HepG2 (cell line): Measurements from ENCODE around the gene OARD1. TPM values are rescaled to one million over a fixed set of nuclear protein-coding genes. Genes with fewer than 3 reads are reported as not detected.
A peak's percentile ranks its signal among the peaks of the same experiment; 100 is the strongest.

Experiments
- ELF4 ChIP-seq: sonication (generic); formaldehyde crosslinking; IDR thresholded peaks from 2 replicates; pipeline ENCODE4 v1.5.0; 2020; ENCODE audit warnings: missing genetic modification reagents, mild to moderate bottlenecking, moderate library complexity, borderline replicate concordance
- FOXC1 ChIP-seq: sonication (generic); formaldehyde crosslinking; IDR thresholded peaks from 2 replicates; pipeline ENCODE4 v1.8.0; 2022; ENCODE audit warnings: mild to moderate bottlenecking, missing genetic modification reagents, borderline replicate concordance
- GATAD2A ChIP-seq: IDR thresholded peaks from 2 replicates; pipeline ENCODE4 v1.6.1; 2016
- GTF3A ChIP-seq: sonication (generic); formaldehyde crosslinking; conservative IDR thresholded peaks from 2 replicates; pipeline ENCODE4 v1.4.0; 2020; ENCODE audit warnings: mild to moderate bottlenecking, missing genetic modification reagents
- HMG20A ChIP-seq: IDR thresholded peaks from 2 replicates; pipeline ENCODE4 v1.6.1; 2016; ENCODE audit warnings: borderline replicate concordance
- MAFK ChIP-seq, 2 experiments: IDR thresholded peaks in 1 of 2; conservative IDR thresholded peaks in 1 of 2; 2 replicates each; pipeline ENCODE4 v1.6.1; 2011; ENCODE audit warnings: improper control_type of control experiment in 2 of 2, low read length in 2 of 2
- NFE2 ChIP-seq: sonication (generic); formaldehyde crosslinking; IDR thresholded peaks from 2 replicates; pipeline ENCODE4 v1.4.0; 2020; ENCODE audit warnings: missing genetic modification reagents
- NFE2L2 ChIP-seq: fragments of 150-350 bp; IDR thresholded peaks from 2 replicates; pipeline ENCODE4 v1.6.1; 2014; ENCODE audit warnings: low read length
- PCBP2 ChIP-seq: fragments of 200-400 bp; formaldehyde crosslinking; optimal IDR thresholded peaks from 2 replicates; pipeline ENCODE3; 2018; ENCODE audit warnings: low read length, low read depth; ENCODE audit not compliant: poor library complexity, severe bottlenecking
- PHF20 ChIP-seq: sonication (generic); formaldehyde crosslinking; IDR thresholded peaks from 2 replicates; pipeline ENCODE4 v1.5.0; 2020; ENCODE audit warnings: mild to moderate bottlenecking, missing genetic modification reagents
- PHF5A ChIP-seq: IDR thresholded peaks from one replicate; pipeline ENCODE4 v1.6.1; 2018; ENCODE audit warnings: low read depth, missing genetic modification reagents; ENCODE audit not compliant: unreplicated experiment
- SP4 ChIP-seq: sonication (generic); formaldehyde crosslinking; IDR thresholded peaks from 2 replicates; pipeline ENCODE4 v1.8.1; 2023; ENCODE audit warnings: mild to moderate bottlenecking, missing genetic modification reagents
- SRF ChIP-seq: IDR thresholded peaks from 2 replicates; pipeline ENCODE4 v1.6.1; 2011; ENCODE audit warnings: mild to moderate bottlenecking, low read depth, low read length, moderate library complexity
- ZC3H4 ChIP-seq: sonication (generic); formaldehyde crosslinking; IDR thresholded peaks from 2 replicates; pipeline ENCODE4 v1.4.0; 2020; ENCODE audit warnings: missing genetic modification reagents, borderline replicate concordance
- ZFP1 ChIP-seq: IDR thresholded peaks from 2 replicates; pipeline ENCODE4 v1.6.1; 2016
- ZNF124 ChIP-seq: sonication (generic); formaldehyde crosslinking; IDR thresholded peaks from 2 replicates; pipeline ENCODE4 v1.4.0; 2020; ENCODE audit warnings: missing genetic modification reagents
- ZNF253 ChIP-seq: sonication (generic); formaldehyde crosslinking; IDR thresholded peaks from 2 replicates; pipeline ENCODE4 v1.8.0; 2022; ENCODE audit warnings: mild to moderate bottlenecking, missing genetic modification reagents, borderline replicate concordance
- ZNF264 ChIP-seq: sonication (generic); formaldehyde crosslinking; IDR thresholded peaks from 2 replicates; pipeline ENCODE4 v1.4.0; 2020; ENCODE audit warnings: missing genetic modification reagents
- ZNF30 ChIP-seq: sonication (generic); formaldehyde crosslinking; IDR thresholded peaks from 2 replicates; pipeline ENCODE4 v1.5.0; 2020; ENCODE audit warnings: mild to moderate bottlenecking, missing genetic modification reagents
- ZNF468 ChIP-seq: sonication (generic); formaldehyde crosslinking; IDR thresholded peaks from 2 replicates; pipeline ENCODE4 v1.8.0; 2022; ENCODE audit warnings: mild to moderate bottlenecking, moderate library complexity, missing genetic modification reagents
- ZNF776 ChIP-seq: sonication (generic); formaldehyde crosslinking; IDR thresholded peaks from 2 replicates; pipeline ENCODE4 v1.4.0; 2020; ENCODE audit warnings: mild to moderate bottlenecking, missing genetic modification reagents
- polyA plus RNA-seq, 8 experiments: library from polyadenylated mRNA; depleted of rRNA in 3 of 8; stranded (reverse) in 7 of 8; unstranded in 1 of 8; fragments of >200 nt; fragmentation: Illumina TruSeq in 4 of 8; extraction: Trizol in 4 of 8; gene quantifications; 2 replicates each; pipeline versions ENCODE4 v1.2.1 to v1.2.3, GENCODE V29; 2011 to 2016; ENCODE audit warnings: low read depth in 4 of 8, missing spikeins in 1 of 8, mixed read lengths in 1 of 8; ENCODE audit not compliant: insufficient read depth in 1 of 8
- total RNA-seq, 5 experiments: library from RNA; depleted of rRNA; stranded (reverse); fragments of >200 nt; fragmentation: Illumina TruSeq; extraction: Trizol; gene quantifications; 2 replicates each; pipeline ENCODE4 v1.2.3, GENCODE V29; 2016; ENCODE audit warnings: low read depth in 1 of 5
- TF ChIP-seq, protein P1 (sequence below): sonication (generic); formaldehyde crosslinking; IDR thresholded peaks from 2 replicates; pipeline ENCODE4 v1.8.1; 2023; ENCODE audit warnings: mild to moderate bottlenecking, missing genetic modification reagents, borderline replicate concordance
- TF ChIP-seq, protein P2 (sequence below): sonication (generic); formaldehyde crosslinking; IDR thresholded peaks from 2 replicates; pipeline ENCODE4 v1.5.1; 2020; ENCODE audit warnings: missing genetic modification reagents, mild to moderate bottlenecking, borderline replicate concordance
- TF ChIP-seq, protein P3 (sequence below): sonication (generic); formaldehyde crosslinking; IDR thresholded peaks from 2 replicates; pipeline ENCODE4 v1.8.0; 2022; ENCODE audit warnings: mild to moderate bottlenecking, missing genetic modification reagents, moderate library complexity
- TF ChIP-seq, protein P4 (sequence below): sonication (generic); formaldehyde crosslinking; conservative IDR thresholded peaks from 2 replicates; pipeline ENCODE4 v1.4.0; 2020; ENCODE audit warnings: missing genetic modification reagents
- TF ChIP-seq, protein P5 (sequence below): IDR thresholded peaks from 2 replicates; pipeline ENCODE4 v1.6.1; 2012; ENCODE audit warnings: inconsistent platforms
- TF ChIP-seq, protein P6 (sequence below): sonication (generic); formaldehyde crosslinking; conservative IDR thresholded peaks from 2 replicates; pipeline ENCODE4 v1.4.0; 2020; ENCODE audit warnings: missing genetic modification reagents

The OARD1 gene
- total and polyA plus RNA-seq, 2 of the 13 experiments (the other 11 are each of a cell fraction or from before 2014, with no cell fraction given): 18.4 to 49.0 TPM

DNA sequence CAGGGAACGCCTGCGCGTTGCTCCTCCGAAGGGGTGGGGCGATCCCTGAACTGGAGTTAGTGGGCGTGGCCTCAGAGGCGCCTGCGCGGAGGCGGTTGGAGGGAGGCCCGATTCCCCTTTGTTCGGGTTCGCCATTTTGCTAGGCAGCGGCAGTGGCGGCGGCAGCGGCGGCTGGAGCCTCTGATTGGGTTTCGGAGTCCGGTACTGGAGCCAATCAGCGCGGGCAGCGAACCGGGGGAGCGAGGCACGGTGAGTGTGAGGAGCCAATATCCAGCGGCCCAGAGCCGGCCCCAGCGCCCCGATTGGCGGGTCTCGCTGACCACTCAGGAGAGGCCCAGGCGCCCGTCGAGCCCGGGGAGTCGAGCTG is 663 bp upstream of the OARD1 start, which contains the start of gene NFYA (continued):
- peak; percentile 4; the same call in 1 of the 2 replicates for TF ChIP-seq PHF20 (CRISPR knock-in tag)
- no peak for TF ChIP-seq ZNF468
- TF ChIP-seq HMG20A (CRISPR knock-in tag): no peak
- TF ChIP-seq ZNF30 (CRISPR knock-in tag): no peak
- TF ChIP-seq, protein P1, sequence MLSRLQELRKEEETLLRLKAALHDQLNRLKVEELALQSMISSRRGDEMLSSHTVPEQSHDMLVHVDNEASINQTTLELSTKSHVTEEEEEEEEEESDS (CRISPR knock-in tag): no peak
- TF ChIP-seq, protein P2, sequence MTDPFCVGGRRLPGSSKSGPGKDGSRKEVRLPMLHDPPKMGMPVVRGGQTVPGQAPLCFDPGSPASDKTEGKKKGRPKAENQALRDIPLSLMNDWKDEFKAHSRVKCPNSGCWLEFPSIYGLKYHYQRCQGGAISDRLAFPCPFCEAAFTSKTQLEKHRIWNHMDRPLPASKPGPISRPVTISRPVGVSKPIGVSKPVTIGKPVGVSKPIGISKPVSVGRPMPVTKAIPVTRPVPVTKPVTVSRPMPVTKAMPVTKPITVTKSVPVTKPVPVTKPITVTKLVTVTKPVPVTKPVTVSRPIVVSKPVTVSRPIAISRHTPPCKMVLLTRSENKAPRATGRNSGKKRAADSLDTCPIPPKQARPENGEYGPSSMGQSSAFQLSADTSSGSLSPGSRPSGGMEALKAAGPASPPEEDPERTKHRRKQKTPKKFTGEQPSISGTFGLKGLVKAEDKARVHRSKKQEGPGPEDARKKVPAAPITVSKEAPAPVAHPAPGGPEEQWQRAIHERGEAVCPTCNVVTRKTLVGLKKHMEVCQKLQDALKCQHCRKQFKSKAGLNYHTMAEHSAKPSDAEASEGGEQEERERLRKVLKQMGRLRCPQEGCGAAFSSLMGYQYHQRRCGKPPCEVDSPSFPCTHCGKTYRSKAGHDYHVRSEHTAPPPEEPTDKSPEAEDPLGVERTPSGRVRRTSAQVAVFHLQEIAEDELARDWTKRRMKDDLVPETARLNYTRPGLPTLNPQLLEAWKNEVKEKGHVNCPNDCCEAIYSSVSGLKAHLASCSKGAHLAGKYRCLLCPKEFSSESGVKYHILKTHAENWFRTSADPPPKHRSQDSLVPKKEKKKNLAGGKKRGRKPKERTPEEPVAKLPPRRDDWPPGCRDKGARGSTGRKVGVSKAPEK: no peak
- TF ChIP-seq GATAD2A (CRISPR knock-in tag): no peak
- no peak for TF ChIP-seq GTF3A (CRISPR knock-in tag)
- no peak for TF ChIP-seq ELF4
- TF ChIP-seq ZC3H4 (CRISPR knock-in tag): no peak
- TF ChIP-seq NFE2L2: no peak
- TF ChIP-seq, protein P3, sequence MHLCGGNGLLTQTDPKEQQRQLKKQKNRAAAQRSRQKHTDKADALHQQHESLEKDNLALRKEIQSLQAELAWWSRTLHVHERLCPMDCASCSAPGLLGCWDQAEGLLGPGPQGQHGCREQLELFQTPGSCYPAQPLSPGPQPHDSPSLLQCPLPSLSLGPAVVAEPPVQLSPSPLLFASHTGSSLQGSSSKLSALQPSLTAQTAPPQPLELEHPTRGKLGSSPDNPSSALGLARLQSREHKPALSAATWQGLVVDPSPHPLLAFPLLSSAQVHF (CRISPR knock-in tag): no peak
- TF ChIP-seq ZNF264: no peak
- TF ChIP-seq SRF: no peak
- no peak for TF ChIP-seq ZFP1
- no peak for TF ChIP-seq ZNF776 (CRISPR knock-in tag)
- TF ChIP-seq, protein P4, sequence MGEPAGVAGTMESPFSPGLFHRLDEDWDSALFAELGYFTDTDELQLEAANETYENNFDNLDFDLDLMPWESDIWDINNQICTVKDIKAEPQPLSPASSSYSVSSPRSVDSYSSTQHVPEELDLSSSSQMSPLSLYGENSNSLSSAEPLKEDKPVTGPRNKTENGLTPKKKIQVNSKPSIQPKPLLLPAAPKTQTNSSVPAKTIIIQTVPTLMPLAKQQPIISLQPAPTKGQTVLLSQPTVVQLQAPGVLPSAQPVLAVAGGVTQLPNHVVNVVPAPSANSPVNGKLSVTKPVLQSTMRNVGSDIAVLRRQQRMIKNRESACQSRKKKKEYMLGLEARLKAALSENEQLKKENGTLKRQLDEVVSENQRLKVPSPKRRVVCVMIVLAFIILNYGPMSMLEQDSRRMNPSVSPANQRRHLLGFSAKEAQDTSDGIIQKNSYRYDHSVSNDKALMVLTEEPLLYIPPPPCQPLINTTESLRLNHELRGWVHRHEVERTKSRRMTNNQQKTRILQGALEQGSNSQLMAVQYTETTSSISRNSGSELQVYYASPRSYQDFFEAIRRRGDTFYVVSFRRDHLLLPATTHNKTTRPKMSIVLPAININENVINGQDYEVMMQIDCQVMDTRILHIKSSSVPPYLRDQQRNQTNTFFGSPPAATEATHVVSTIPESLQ: peak; percentile 45; the same call in 1 of the 2 replicates
- peak; percentile 1 for TF ChIP-seq PHF5A (CRISPR knock-in tag)
- TF ChIP-seq, protein P5, sequence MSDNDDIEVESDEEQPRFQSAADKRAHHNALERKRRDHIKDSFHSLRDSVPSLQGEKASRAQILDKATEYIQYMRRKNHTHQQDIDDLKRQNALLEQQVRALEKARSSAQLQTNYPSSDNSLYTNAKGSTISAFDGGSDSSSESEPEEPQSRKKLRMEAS: no peak
- TF ChIP-seq SP4: peak; percentile 95
- TF ChIP-seq NFE2 (CRISPR knock-in tag): no peak
- no peak for TF ChIP-seq ZNF124 (CRISPR knock-in tag)
- no peak for TF ChIP-seq MAFK (conservative IDR thresholded peaks at IDR 0.05 in 1 of 2, IDR thresholded peaks at IDR 0.05 in 1 of 2; ENCODE audit: low read length in 2 of 2)
- no peak for TF ChIP-seq ZNF253 (CRISPR knock-in tag)
- TF ChIP-seq PCBP2: no peak
- TF ChIP-seq, protein P6, sequence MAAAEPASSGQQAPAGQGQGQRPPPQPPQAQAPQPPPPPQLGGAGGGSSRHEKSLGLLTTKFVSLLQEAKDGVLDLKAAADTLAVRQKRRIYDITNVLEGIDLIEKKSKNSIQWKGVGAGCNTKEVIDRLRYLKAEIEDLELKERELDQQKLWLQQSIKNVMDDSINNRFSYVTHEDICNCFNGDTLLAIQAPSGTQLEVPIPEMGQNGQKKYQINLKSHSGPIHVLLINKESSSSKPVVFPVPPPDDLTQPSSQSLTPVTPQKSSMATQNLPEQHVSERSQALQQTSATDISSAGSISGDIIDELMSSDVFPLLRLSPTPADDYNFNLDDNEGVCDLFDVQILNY (CRISPR knock-in tag): no peak
- TF ChIP-seq FOXC1: no peak
